HG03565 (cell line): ENCODE measurements around the gene RPL7L1.
A peak's percentile ranks its signal among the peaks of the same experiment; 100 is the strongest.

Source experiments
- ATAC-seq: cut with Tn5 transposase; IDR thresholded peaks from one replicate; pipeline ENCODE4 v1.9.1; 2021; ENCODE audit warnings: mild to moderate bottlenecking, moderate library complexity; ENCODE audit not compliant: unreplicated experiment

The RPL7L1 gene

DNA sequence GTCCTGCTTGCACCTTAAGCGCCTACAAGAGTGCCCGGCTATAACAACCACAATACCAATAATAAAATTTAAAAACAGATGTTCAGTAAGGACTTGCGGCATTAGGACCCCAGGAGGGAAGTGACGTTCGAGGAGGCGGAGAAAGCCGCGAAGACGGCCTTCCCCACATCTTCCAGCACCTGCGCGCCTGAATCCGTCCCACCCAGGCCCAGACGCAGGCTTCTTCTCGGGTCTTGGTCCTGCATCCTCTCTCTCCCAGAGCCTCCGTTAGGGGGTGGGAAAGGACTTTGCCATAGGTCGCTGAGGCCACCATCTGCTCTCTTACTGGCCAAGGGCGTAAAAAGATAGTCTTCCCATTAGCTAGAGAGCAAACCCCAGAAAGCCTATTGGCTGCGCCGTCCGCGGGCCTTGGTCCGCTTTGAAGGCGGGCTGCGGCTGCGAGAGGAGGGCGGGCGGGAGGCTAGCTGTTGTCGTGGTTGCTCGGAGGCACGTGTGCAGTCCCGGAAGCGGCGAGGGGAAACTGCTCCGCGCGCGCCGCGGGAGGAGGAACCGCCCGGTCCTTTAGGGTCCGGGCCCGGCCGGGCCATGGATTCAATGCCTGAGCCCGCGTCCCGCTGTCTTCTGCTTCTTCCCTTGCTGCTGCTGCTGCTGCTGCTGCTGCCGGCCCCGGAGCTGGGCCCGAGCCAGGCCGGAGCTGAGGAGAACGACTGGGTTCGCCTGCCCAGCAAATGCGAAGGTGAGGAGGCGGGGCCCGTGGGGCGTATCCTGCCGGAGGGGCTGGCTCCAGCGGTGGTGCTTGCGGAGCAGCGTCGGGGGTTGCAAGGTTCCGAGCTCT, 49.8 kb downstream of the RPL7L1 start, which contains the start of gene CNPY3:
CNPY3 (plus strand) TSS at position 495 of the 835 bp plus-strand sequence; CDS start at position 586, 91 bp downstream.
- peak; percentile 63 for ATAC-seq

GRCh38 chr6:42929821-42930360, 50.5 kb downstream of the RPL7L1 start:
- ATAC-seq: peak; percentile 51

- no peak for ATAC-seq
Observed at GRCh38 chr6:42932412-42932811, 53.0 kb downstream of the RPL7L1 start.

DNA sequence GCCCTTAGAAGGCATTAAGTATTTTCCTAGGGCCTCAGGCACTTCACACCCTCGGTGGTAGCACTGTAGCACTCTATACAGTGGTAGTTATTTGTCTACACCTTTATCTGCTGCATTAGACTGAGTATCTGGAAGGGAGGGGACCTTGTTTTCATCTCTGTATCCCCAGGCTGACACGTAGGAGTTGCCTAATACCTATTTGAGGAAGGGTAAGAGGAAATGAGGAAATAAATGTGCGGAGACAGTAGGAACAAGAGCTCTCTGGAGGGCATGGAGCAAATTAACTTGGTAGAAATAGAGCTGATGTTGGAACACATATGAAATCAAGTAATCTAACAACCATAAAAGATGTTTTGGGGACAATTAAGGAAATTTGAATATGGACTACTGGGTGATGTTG, 53.8 kb downstream of the RPL7L1 start:
- no peak for ATAC-seq

- no peak for ATAC-seq
Observed at GRCh38 chr6:42935322-42935721, 55.9 kb downstream of the RPL7L1 start.

GRCh38 chr6:42936398-42936797, 57.0 kb downstream of the RPL7L1 start:
- ATAC-seq: no peak

DNA sequence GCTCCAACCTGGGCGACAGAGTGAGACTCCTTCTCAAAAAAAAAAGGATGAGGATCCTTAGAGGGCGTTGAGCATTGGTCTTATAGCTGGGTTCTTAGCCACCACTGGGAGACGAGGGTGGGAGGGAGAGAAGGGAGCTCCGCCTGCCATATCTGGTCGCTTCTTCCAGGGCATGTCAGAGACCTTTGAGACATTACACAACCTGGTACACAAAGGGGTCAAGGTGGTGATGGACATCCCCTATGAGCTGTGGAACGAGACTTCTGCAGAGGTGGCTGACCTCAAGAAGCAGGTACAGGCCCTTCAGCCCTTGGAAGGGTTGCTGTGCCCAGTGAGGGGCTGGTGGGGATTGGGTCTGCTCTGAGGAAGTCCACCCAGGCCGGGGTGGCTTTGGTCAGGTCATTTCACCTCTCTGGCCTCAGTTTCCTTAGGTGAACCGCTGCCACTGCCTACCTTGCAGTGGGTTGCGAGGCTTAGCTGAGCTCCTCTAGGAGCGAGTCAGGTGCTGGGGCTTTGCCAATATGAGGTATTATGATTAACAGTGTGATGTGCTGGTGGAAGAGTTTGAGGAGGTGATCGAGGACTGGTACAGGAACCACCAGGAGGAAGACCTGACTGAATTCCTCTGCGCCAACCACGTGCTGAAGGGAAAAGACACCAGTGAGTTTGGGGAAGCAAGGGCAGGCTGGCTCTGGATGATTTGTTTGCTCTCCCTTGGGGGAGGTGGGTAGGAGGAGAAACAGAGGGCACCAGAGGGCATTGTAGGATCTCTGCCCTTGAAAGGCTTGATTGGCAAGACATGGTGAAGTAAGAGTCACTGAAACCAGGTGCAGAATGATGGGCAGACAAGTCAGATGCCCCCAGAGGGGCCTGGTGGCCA, 58.4 kb downstream of the RPL7L1 start:
- no peak for ATAC-seq

DNA sequence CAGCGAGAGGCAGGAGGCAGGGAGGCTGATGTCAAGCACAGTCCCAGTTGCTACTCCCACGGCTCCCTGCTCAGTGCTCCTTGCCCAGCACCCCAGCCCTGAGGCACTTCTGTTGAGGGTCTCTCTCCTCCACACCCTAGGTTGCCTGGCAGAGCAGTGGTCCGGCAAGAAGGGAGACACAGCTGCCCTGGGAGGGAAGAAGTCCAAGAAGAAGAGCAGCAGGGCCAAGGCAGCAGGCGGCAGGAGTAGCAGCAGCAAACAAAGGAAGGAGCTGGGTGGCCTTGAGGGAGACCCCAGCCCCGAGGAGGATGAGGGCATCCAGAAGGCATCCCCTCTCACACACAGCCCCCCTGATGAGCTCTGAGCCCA, 59.0 kb downstream of the RPL7L1 start:
- ATAC-seq: no peak

DNA sequence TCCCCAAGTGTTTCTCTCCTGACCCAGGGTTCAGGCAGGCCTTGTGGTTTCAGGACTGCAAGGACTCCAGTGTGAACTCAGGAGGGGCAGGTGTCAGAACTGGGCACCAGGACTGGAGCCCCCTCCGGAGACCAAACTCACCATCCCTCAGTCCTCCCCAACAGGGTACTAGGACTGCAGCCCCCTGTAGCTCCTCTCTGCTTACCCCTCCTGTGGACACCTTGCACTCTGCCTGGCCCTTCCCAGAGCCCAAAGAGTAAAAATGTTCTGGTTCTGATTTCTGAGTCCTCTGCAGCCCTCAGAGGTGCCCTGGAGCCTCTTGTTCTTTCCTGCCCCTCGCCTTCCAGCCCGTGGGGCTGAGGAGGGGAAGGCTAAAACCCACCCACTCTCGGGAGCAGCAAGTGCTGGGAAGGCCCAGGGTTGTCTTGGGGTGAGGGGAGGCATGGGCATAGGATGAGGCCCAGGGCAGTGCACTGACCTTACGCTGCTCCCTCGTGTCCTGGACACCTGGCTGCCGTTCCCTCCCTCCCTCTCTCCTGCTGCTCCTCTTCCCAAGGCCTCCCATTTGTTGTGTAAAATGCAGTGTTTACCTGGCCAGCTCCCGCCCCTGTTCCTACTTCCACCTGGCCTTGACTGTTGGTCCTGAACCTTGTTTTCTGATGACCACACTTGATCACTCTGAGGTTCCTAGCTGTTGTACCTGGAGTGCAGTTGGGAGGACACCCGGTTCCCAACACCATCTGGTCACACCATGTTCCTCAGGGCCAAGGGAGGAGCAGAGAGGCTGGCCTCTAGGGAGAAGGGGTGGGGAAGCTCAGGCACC, 59.8 kb downstream of the RPL7L1 start:
- ATAC-seq: no peak
